Left kidney (tissue), 2 donors: Measurements from ENCODE around the gene NAGPA. TPM values are rescaled to one million over a fixed set of nuclear protein-coding genes. Genes with fewer than 3 reads are reported as not detected.

Experiments
- DNase-seq: peaks from one replicate; pipeline ENCODE4 v3.0.0-alpha.2; 2013
- polyA plus RNA-seq: library from polyadenylated mRNA; unstranded; fragments of 120-200 nt; gene quantifications from one replicate; pipeline ENCODE4 v1.2.1, GENCODE V29; 2013; ENCODE audit not compliant: insufficient read length

The NAGPA gene
- polyA plus RNA-seq, 1 donor = 12.2 TPM

GRCh38 chr16:5003211-5003610 lies 30.5 kb downstream of the NAGPA start:
- no peak for DNase-seq

GRCh38 chr16:5002699-5003143 lies 31.0 kb downstream of the NAGPA start:
- DNase-seq = no peak

GRCh38 chr16:5001986-5002385 lies 31.7 kb downstream of the NAGPA start:
- DNase-seq = no peak

GRCh38 chr16:5001571-5001970 lies 32.2 kb downstream of the NAGPA start:
- DNase-seq = no peak

GRCh38 chr16:5000573-5001001 lies 33.1 kb downstream of the NAGPA start:
- DNase-seq = no peak

GRCh38 chr16:4994719-4995434 lies 38.9 kb downstream of the NAGPA start:
- no peak for DNase-seq

- no peak for DNase-seq
These were observed 42.0 kb downstream of the NAGPA start for GRCh38 chr16:4991754-4992153.

GRCh38 chr16:4990415-4990814 lies 43.3 kb downstream of the NAGPA start:
- no peak for DNase-seq

- no peak for DNase-seq
These were observed 44.2 kb downstream of the NAGPA start for GRCh38 chr16:4989391-4990006.

GRCh38 chr16:4988647-4989046 lies 45.1 kb downstream of the NAGPA start:
- no peak for DNase-seq

- DNase-seq = no peak
These were observed 46.0 kb downstream of the NAGPA start for GRCh38 chr16:4987580-4988374.

GRCh38 chr16:4987250-4987579 lies 46.5 kb downstream of the NAGPA start:
- no peak for DNase-seq

- DNase-seq = no peak
These were observed 49.4 kb downstream of the NAGPA start for GRCh38 chr16:4984174-4984990.

- no peak for DNase-seq
These were observed 51.5 kb downstream of the NAGPA start for GRCh38 chr16:4982056-4982867.

GRCh38 chr16:4981473-4981872 lies 52.3 kb downstream of the NAGPA start:
- no peak for DNase-seq

GRCh38 chr16:4980691-4981090 lies 53.0 kb downstream of the NAGPA start:
- no peak for DNase-seq

- no peak for DNase-seq
These were observed 53.7 kb downstream of the NAGPA start for GRCh38 chr16:4979736-4980660.

GRCh38 chr16:4979164-4979563 lies 54.6 kb downstream of the NAGPA start:
- no peak for DNase-seq

GRCh38 chr16:4976611-4977145 lies 57.1 kb downstream of the NAGPA start:
- no peak for DNase-seq

GRCh38 chr16:4976079-4976478 lies 57.7 kb downstream of the NAGPA start:
- DNase-seq = no peak
